Muscle layer of duodenum (tissue), 2 donors: ENCODE measurements around the gene CARD11.

Experiments used
- H3K27ac ChIP-seq: one replicate; pipeline ENCODE4 v1.7.0; 2013; ENCODE audit warnings: mild to moderate bottlenecking, low read length
- H3K27me3 ChIP-seq: one replicate; pipeline ENCODE4 v1.7.0; 2013; ENCODE audit warnings: low read depth, mild to moderate bottlenecking, control low read depth, low read length
- H3K36me3 ChIP-seq, 2 donors: one replicate each; pipeline ENCODE4 v1.7.0; 2013; ENCODE audit warnings: low read length in 2 of 2, control low read depth in 1 of 2, mild to moderate bottlenecking in 1 of 2; ENCODE audit not compliant: insufficient read depth in 2 of 2, control insufficient read depth in 1 of 2
- H3K4me1 ChIP-seq, 2 donors: one replicate each; pipeline ENCODE4 v1.7.0; 2013; ENCODE audit warnings: low read length in 2 of 2, mild to moderate bottlenecking in 2 of 2, control low read depth in 1 of 2, moderate library complexity in 1 of 2; ENCODE audit not compliant: insufficient read depth in 2 of 2, control insufficient read depth in 1 of 2
- H3K4me3 ChIP-seq, 2 donors: one replicate each; pipeline ENCODE4 v1.7.0; 2013; ENCODE audit warnings: low read length in 2 of 2, low read depth in 1 of 2, mild to moderate bottlenecking in 1 of 2
- H3K9me3 ChIP-seq, 2 donors: one replicate each; pipeline ENCODE4 v1.7.0; 2013; ENCODE audit warnings: low read length in 2 of 2, control low read depth in 1 of 2, mild to moderate bottlenecking in 1 of 2; ENCODE audit not compliant: control insufficient read depth in 1 of 2
- donor health status: healthy.

Gene CARD11

GRCh38 chr7:2969398-2970306 is 74.0 kb downstream of the CARD11 start:
- H3K4me3 ChIP-seq: no peak overlapping the region
- no peaks in the 10 kb centered on the region for H3K4me1 ChIP-seq
- no peak overlapping the region for H3K27ac ChIP-seq
- H3K9me3 ChIP-seq: peaks cover 7 to 21% of the 10 kb centered on the region in 2 donors
- no peaks in the 10 kb centered on the region for H3K36me3 ChIP-seq
- no peaks in the 10 kb centered on the region for H3K27me3 ChIP-seq

- Histone ChIP-seq H3K9me3 (peaks cover 7 to 21% of the 10 kb centered on the region in 2 donors), H3K36me3 (no peaks in the 10 kb centered on the region), H3K4me1 (no peaks in the 10 kb centered on the region), H3K27me3 (no peaks in the 10 kb centered on the region), H3K27ac (no peak overlapping the region), H3K4me3 (no peak overlapping the region)
Measured at GRCh38 chr7:2968616-2969397, 74.9 kb downstream of the CARD11 start.

DNA sequence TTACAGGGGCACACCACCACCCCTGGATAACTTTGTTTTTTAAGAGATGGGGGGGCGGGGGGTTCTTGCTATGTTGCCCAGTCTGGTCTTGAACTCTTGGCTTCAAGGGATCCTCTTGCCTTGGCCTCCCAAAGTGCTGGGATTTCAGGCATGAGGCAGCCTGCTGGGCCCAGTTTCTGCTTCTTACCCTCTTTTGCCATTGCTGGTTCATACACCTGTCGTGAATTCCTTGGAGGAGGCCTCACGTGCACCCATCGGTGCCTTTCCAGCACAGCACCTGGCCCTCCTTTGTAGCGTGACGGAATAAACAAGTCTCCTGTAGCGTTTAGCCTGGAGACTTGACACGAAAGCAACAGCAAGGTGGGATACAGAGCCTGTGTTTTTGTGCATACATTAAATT is 75.5 kb downstream of the CARD11 start:
- no peaks in the 10 kb centered on the region for H3K4me1 ChIP-seq
- no peak overlapping the region for H3K27ac ChIP-seq
- H3K9me3 ChIP-seq: peaks cover 7 to 21% of the 10 kb centered on the region in 2 donors
- no peaks in the 10 kb centered on the region for H3K36me3 ChIP-seq
- H3K27me3 ChIP-seq: no peaks in the 10 kb centered on the region
- no peak overlapping the region for H3K4me3 ChIP-seq

- H3K27ac ChIP-seq: no peak overlapping the region
- no peaks in the 10 kb centered on the region for H3K36me3 ChIP-seq
Measured at GRCh38 chr7:2967705-2968104, 76.0 kb downstream of the CARD11 start.

GRCh38 chr7:2967253-2967652 is 76.4 kb downstream of the CARD11 start:
- H3K36me3 ChIP-seq: no peaks in the 10 kb centered on the region
- no peaks in the 10 kb centered on the region for H3K4me1 ChIP-seq
- no peak overlapping the region for H3K4me3 ChIP-seq
- no peak overlapping the region for H3K27ac ChIP-seq
- no peaks in the 10 kb centered on the region for H3K27me3 ChIP-seq
- peaks cover 7 to 21% of the 10 kb centered on the region in 2 donors for H3K9me3 ChIP-seq

More at GRCh38 chr7:2967705-2968104, 76.0 kb downstream of the CARD11 start:
- no peak overlapping the region for H3K4me3 ChIP-seq
- H3K9me3 ChIP-seq: peaks cover 7 to 21% of the 10 kb centered on the region in 2 donors
- H3K4me1 ChIP-seq: no peaks in the 10 kb centered on the region
- no peaks in the 10 kb centered on the region for H3K27me3 ChIP-seq

GRCh38 chr7:2966466-2967078 is 77.1 kb downstream of the CARD11 start:
- Histone ChIP-seq H3K4me3 (no peak overlapping the region), H3K27ac (no peak overlapping the region), H3K4me1 (no peaks in the 10 kb centered on the region), H3K36me3 (no peaks in the 10 kb centered on the region), H3K27me3 (no peaks in the 10 kb centered on the region), H3K9me3 (peaks cover 7 to 21% of the 10 kb centered on the region in 2 donors)

DNA sequence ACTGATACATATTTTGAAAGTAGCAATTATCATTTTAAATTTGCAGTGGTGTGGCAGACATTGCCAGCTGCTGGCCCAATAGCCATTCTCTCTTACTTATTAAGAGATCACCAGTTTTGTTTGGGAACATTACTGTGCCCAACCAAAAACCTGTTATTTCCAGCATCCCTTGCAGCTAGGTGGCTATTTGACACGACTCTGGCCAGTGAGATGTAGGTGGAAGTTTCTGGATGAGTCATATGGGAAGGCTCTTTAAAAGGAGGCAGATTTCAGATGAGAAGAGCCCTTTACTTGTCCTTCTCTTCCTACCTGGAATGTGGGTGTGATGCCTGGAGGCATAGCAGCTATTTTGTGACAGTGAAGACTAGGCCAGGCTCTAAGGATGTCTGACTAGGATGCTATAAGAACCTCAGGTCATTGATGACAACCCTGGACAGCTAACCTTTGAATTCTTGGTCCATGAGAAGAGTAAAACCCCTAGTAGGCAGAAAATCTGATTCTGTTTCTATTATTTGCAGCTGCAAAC is 77.9 kb downstream of the CARD11 start:
- Histone ChIP-seq H3K9me3 (peaks cover 7 to 21% of the 10 kb centered on the region in 2 donors), H3K4me3 (no peak overlapping the region), H3K27ac (no peak overlapping the region)

DNA sequence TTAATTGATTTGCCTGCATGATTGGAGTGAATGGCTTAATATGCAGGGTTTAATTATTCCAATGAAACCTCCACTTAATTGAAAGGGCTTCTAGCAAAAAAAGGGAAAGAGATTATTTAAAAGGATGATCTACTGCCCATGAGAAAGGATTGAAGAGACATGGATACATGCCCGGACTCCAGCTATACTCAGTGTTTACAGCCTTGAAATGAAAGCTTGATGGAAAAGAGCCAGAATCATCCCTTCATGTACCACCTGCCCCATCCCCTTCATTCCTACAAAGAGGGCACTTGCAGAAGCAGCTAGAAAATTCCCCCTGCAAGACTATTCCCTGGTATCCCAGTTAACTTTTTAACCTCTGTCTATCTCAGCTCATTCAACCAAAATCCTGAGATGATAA is 78.4 kb downstream of the CARD11 start:
- Histone ChIP-seq H3K4me3 (no peak overlapping the region), H3K36me3 (no peaks in the 10 kb centered on the region), H3K27ac (no peak overlapping the region), H3K4me1 (no peaks in the 10 kb centered on the region), H3K9me3 (peaks cover 7 to 21% of the 10 kb centered on the region in 2 donors), H3K27me3 (no peaks in the 10 kb centered on the region)

More for the DNA sequence above, 77.9 kb downstream of the CARD11 start:
- H3K36me3 ChIP-seq: no peaks in the 10 kb centered on the region
- H3K27me3 ChIP-seq: no peaks in the 10 kb centered on the region
- H3K4me1 ChIP-seq: no peaks in the 10 kb centered on the region

GRCh38 chr7:2964208-2964607 is 79.5 kb downstream of the CARD11 start:
- Histone ChIP-seq H3K36me3 (no peaks in the 10 kb centered on the region), H3K9me3 (peaks cover 7 to 21% of the 10 kb centered on the region in 2 donors), H3K27ac (no peak overlapping the region), H3K4me3 (no peak overlapping the region), H3K4me1 (no peaks in the 10 kb centered on the region), H3K27me3 (no peaks in the 10 kb centered on the region)

DNA sequence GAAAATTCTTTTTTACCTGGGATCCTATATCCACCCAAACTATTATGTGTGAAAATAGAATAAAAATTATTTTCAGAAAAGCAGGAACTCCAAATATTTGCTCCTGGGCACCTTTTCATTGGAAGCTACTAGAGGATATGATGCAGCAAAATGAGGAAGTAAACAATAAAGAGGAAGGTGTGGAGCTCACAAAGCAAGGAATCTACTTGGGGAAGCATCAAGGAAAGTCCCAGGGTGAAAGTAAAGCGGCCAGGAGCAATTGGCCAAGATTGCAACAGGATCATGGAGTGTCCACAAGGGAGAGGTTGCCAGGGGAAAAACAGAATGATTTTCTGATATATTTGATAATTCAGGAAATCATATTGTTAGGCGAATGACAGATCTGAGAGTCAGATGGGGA is 80.8 kb downstream of the CARD11 start:
- peaks cover 7 to 21% of the 10 kb centered on the region in 2 donors for H3K9me3 ChIP-seq
- no peak overlapping the region for H3K27ac ChIP-seq
- no peaks in the 10 kb centered on the region for H3K36me3 ChIP-seq
- H3K27me3 ChIP-seq: no peaks in the 10 kb centered on the region
- H3K4me3 ChIP-seq: no peak overlapping the region
- H3K4me1 ChIP-seq: no peaks in the 10 kb centered on the region
